ENCODE data around the gene LYPD6.

The LYPD6 gene

GRCh38 chr2:149483004-149483605 is 152.7 kb downstream of the LYPD6 start:
- Histone ChIP-seq H3K4me3 (ENCODE audit: low read length) (no peak overlapping the region), H3K4me1 (ENCODE audit: low read length) (no peaks in the 10 kb centered on the region), H3F3A (ENCODE audit: insufficient read depth, low read length) (no peaks in the 10 kb centered on the region), H3K9me2 (replicated peaks; ENCODE audit: insufficient read depth, low read length) (no peaks in the 10 kb centered on the region), H3K9ac (ENCODE audit: low read length) (no peak overlapping the region), H3K4me2 (ENCODE audit: low read depth, low read length) (no peak overlapping the region), H3K27ac (ENCODE audit: low read length) (no peak overlapping the region), H3K9me3 (replicated peaks; ENCODE audit: insufficient read depth, low read length) (no peaks in the 10 kb centered on the region), H4K20me1 (ENCODE audit: insufficient read depth, low read length) (no peaks in the 10 kb centered on the region), H3K79me2 (ENCODE audit: low read length) (no peaks in the 10 kb centered on the region), H2AFZ (ENCODE audit: low read length) (no peak overlapping the region), H3K36me3 (replicated peaks; ENCODE audit: insufficient read depth, low read length) (no peaks in the 10 kb centered on the region), H3K27me3 (replicated peaks; ENCODE audit: insufficient read depth, low read length) (no peaks in the 10 kb centered on the region)
- DNase-seq = no peak
- no peak for TF ChIP-seq CTCF (IDR thresholded peaks at IDR 0.05; ENCODE audit: low read length)
- TF ChIP-seq EZH2phosphoT487 (IDR thresholded peaks at IDR 0.05; ENCODE audit: low read length) = no peak
- no peak for TF ChIP-seq EZH2 (optimal IDR thresholded peaks at IDR 0.05; ENCODE audit: low read depth, low read length)

GRCh38 chr2:149486664-149487063 is 156.3 kb downstream of the LYPD6 start:
- DNase-seq = no peak
- Histone ChIP-seq H3K4me1 (ENCODE audit: low read length) (no peaks in the 10 kb centered on the region), H3F3A (ENCODE audit: insufficient read depth, low read length) (no peaks in the 10 kb centered on the region), H3K79me2 (ENCODE audit: low read length) (no peaks in the 10 kb centered on the region), H3K4me3 (ENCODE audit: low read length) (no peak overlapping the region), H3K36me3 (replicated peaks; ENCODE audit: insufficient read depth, low read length) (no peaks in the 10 kb centered on the region), H3K27me3 (replicated peaks; ENCODE audit: insufficient read depth, low read length) (no peaks in the 10 kb centered on the region), H3K4me2 (ENCODE audit: low read depth, low read length) (no peak overlapping the region), H3K9ac (ENCODE audit: low read length) (no peak overlapping the region), H4K20me1 (ENCODE audit: insufficient read depth, low read length) (no peaks in the 10 kb centered on the region), H3K9me2 (replicated peaks; ENCODE audit: insufficient read depth, low read length) (no peaks in the 10 kb centered on the region), H2AFZ (ENCODE audit: low read length) (no peak overlapping the region), H3K27ac (ENCODE audit: low read length) (no peak overlapping the region), H3K9me3 (replicated peaks; ENCODE audit: insufficient read depth, low read length) (no peaks in the 10 kb centered on the region)
- TF ChIP-seq EZH2 (optimal IDR thresholded peaks at IDR 0.05; ENCODE audit: low read depth, low read length) (no peak), EZH2phosphoT487 (IDR thresholded peaks at IDR 0.05; ENCODE audit: low read length) (no peak), CTCF (IDR thresholded peaks at IDR 0.05; ENCODE audit: low read length) (no peak)

- Histone ChIP-seq H3K27ac (ENCODE audit: low read length) (no peak overlapping the region), H3K9me2 (replicated peaks; ENCODE audit: insufficient read depth, low read length) (no peaks in the 10 kb centered on the region), H2AFZ (ENCODE audit: low read length) (no peak overlapping the region), H3K36me3 (replicated peaks; ENCODE audit: insufficient read depth, low read length) (no peaks in the 10 kb centered on the region), H3K4me3 (ENCODE audit: low read length) (no peak overlapping the region), H3K27me3 (replicated peaks; ENCODE audit: insufficient read depth, low read length) (no peaks in the 10 kb centered on the region), H4K20me1 (ENCODE audit: insufficient read depth, low read length) (no peaks in the 10 kb centered on the region), H3K9ac (ENCODE audit: low read length) (no peak overlapping the region), H3K4me1 (ENCODE audit: low read length) (no peaks in the 10 kb centered on the region), H3K79me2 (ENCODE audit: low read length) (no peaks in the 10 kb centered on the region), H3K9me3 (replicated peaks; ENCODE audit: insufficient read depth, low read length) (no peaks in the 10 kb centered on the region), H3F3A (ENCODE audit: insufficient read depth, low read length) (no peaks in the 10 kb centered on the region), H3K4me2 (ENCODE audit: low read depth, low read length) (no peak overlapping the region)
- no peak for DNase-seq
- TF ChIP-seq EZH2phosphoT487 (IDR thresholded peaks at IDR 0.05; ENCODE audit: low read length) (no peak), CTCF (IDR thresholded peaks at IDR 0.05; ENCODE audit: low read length) (no peak), EZH2 (optimal IDR thresholded peaks at IDR 0.05; ENCODE audit: low read depth, low read length) (no peak)
Measured at GRCh38 chr2:149487189-149487588, 156.8 kb downstream of the LYPD6 start.

All from MM.1S (cell line).